ENCODE results near the gene RBM12.
A peak's percentile ranks its signal among the peaks of the same experiment; 100 is the strongest.

Gene RBM12

DNA sequence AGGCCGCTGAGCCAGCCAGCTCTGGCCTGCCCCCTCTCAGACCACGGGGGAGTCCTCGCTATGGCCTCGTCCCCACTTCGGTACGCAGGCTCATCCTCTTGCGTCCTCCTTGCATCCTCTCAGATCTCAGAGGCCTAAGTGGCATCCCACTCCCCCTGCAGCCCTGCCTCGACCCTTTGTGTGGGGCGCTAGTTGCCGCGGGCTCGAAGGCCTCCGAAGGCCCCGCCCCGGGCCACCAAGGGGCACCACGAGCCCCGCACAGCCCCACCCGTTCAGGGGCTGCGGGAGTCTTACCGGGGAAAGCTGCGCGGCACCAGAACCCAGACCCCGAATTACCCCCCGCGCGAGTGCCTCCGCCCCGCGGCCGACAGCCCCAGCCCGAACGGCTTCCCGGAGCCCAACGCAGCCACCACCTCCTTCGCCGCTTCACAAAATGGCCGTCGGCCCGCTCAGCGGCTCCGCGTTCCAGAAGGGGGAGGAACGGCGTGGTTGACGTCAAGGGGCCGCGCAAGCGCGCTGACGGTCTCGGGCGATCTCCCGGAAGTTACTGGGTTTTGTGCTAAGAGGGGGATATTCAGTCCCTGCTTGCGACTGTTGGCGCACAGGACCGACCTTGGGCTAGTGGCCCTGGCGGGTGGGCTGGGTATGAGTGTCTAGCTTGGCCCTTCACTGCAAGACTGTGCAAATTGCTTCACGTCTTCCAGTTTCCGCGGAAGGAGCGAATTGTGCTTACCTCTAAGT, at the start of gene RBM12, which contains the start of gene CPNE1 (continued):
- TF ChIP-seq WT1 (tag by site-specific recombination; IDR thresholded peaks at IDR 0.05) = peak; percentile 47; the same call in 1 of the 2 replicates
- TF ChIP-seq ZIC2 (tag by site-specific recombination; IDR thresholded peaks at IDR 0.05) = peak; percentile 10; the same call in 1 of the 2 replicates
- no peak for TF ChIP-seq ZNF600 (tag by site-specific recombination; IDR thresholded peaks at IDR 0.05)
- TF ChIP-seq ZNF274 (IDR thresholded peaks at IDR 0.05; ENCODE audit: low read length) = no peak
- TF ChIP-seq ZNF274 (tag by site-specific recombination; IDR thresholded peaks at IDR 0.05; ENCODE audit: borderline replicate concordance) = no peak
- TF ChIP-seq MZF1 (tag by site-specific recombination; IDR thresholded peaks at IDR 0.05; ENCODE audit: borderline replicate concordance) = peak; percentile 9; the same call in 1 of the 2 replicates
- no peak for TF ChIP-seq ZFP3 (tag by site-specific recombination; IDR thresholded peaks at IDR 0.05; ENCODE audit: low read depth)
- TF ChIP-seq, protein P1, sequence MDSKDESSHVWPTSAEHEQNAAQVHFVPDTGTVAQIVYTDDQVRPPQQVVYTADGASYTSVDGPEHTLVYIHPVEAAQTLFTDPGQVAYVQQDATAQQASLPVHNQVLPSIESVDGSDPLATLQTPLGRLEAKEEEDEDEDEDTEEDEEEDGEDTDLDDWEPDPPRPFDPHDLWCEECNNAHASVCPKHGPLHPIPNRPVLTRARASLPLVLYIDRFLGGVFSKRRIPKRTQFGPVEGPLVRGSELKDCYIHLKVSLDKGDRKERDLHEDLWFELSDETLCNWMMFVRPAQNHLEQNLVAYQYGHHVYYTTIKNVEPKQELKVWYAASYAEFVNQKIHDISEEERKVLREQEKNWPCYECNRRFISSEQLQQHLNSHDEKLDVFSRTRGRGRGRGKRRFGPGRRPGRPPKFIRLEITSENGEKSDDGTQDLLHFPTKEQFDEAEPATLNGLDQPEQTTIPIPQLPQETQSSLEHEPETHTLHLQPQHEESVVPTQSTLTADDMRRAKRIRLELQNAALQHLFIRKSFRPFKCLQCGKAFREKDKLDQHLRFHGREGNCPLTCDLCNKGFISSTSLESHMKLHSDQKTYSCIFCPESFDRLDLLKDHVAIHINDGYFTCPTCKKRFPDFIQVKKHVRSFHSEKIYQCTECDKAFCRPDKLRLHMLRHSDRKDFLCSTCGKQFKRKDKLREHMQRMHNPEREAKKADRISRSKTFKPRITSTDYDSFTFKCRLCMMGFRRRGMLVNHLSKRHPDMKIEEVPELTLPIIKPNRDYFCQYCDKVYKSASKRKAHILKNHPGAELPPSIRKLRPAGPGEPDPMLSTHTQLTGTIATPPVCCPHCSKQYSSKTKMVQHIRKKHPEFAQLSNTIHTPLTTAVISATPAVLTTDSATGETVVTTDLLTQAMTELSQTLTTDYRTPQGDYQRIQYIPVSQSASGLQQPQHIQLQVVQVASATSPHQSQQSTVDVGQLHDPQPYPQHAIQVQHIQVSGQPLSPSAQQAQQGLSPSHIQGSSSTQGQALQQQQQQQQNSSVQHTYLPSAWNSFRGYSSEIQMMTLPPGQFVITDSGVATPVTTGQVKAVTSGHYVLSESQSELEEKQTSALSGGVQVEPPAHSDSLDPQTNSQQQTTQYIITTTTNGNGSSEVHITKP (tag by site-specific recombination; IDR thresholded peaks at IDR 0.05) = peak; percentile 99
- TF ChIP-seq SP2 (tag by site-specific recombination; IDR thresholded peaks at IDR 0.05) = peak; percentile 66
- peak; percentile 46 for TF ChIP-seq ZNF341 (tag by site-specific recombination; IDR thresholded peaks at IDR 0.05; ENCODE audit: low read depth)
- TF ChIP-seq SALL2 (tag by site-specific recombination; IDR thresholded peaks at IDR 0.05; ENCODE audit: borderline replicate concordance) = no peak
- TF ChIP-seq, protein P2, sequence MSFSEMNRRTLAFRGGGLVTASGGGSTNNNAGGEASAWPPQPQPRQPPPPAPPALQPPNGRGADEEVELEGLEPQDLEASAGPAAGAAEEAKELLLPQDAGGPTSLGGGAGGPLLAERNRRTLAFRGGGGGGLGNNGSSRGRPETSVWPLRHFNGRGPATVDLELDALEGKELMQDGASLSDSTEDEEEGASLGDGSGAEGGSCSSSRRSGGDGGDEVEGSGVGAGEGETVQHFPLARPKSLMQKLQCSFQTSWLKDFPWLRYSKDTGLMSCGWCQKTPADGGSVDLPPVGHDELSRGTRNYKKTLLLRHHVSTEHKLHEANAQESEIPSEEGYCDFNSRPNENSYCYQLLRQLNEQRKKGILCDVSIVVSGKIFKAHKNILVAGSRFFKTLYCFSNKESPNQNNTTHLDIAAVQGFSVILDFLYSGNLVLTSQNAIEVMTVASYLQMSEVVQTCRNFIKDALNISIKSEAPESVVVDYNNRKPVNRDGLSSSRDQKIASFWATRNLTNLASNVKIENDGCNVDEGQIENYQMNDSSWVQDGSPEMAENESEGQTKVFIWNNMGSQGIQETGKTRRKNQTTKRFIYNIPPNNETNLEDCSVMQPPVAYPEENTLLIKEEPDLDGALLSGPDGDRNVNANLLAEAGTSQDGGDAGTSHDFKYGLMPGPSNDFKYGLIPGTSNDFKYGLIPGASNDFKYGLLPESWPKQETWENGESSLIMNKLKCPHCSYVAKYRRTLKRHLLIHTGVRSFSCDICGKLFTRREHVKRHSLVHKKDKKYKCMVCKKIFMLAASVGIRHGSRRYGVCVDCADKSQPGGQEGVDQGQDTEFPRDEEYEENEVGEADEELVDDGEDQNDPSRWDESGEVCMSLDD (tag by site-specific recombination; IDR thresholded peaks at IDR 0.05) = peak; percentile 44; the same call in 1 of the 2 replicates
- peak; percentile 64 for TF ChIP-seq SP3 (tag by site-specific recombination; IDR thresholded peaks at IDR 0.05)
- TF ChIP-seq, protein P3, sequence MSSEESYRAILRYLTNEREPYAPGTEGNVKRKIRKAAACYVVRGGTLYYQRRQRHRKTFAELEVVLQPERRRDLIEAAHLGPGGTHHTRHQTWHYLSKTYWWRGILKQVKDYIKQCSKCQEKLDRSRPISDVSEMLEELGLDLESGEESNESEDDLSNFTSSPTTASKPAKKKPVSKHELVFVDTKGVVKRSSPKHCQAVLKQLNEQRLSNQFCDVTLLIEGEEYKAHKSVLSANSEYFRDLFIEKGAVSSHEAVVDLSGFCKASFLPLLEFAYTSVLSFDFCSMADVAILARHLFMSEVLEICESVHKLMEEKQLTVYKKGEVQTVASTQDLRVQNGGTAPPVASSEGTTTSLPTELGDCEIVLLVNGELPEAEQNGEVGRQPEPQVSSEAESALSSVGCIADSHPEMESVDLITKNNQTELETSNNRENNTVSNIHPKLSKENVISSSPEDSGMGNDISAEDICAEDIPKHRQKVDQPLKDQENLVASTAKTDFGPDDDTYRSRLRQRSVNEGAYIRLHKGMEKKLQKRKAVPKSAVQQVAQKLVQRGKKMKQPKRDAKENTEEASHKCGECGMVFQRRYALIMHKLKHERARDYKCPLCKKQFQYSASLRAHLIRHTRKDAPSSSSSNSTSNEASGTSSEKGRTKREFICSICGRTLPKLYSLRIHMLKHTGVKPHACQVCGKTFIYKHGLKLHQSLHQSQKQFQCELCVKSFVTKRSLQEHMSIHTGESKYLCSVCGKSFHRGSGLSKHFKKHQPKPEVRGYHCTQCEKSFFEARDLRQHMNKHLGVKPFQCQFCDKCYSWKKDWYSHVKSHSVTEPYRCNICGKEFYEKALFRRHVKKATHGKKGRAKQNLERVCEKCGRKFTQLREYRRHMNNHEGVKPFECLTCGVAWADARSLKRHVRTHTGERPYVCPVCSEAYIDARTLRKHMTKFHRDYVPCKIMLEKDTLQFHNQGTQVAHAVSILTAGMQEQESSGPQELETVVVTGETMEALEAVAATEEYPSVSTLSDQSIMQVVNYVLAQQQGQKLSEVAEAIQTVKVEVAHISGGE (tag by site-specific recombination; conservative IDR thresholded peaks at IDR 0.05; ENCODE audit: low read depth) = peak; percentile 66
- TF ChIP-seq, protein P4, sequence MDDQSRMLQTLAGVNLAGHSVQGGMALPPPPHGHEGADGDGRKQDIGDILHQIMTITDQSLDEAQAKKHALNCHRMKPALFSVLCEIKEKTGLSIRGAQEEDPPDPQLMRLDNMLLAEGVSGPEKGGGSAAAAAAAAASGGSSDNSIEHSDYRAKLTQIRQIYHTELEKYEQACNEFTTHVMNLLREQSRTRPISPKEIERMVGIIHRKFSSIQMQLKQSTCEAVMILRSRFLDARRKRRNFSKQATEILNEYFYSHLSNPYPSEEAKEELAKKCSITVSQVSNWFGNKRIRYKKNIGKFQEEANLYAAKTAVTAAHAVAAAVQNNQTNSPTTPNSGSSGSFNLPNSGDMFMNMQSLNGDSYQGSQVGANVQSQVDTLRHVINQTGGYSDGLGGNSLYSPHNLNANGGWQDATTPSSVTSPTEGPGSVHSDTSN (CRISPR knock-in tag; IDR thresholded peaks at IDR 0.05) = 0 out of 2 replicates have a peak, but pooled peaks have one; percentile 46
- TF ChIP-seq KLF8 (tag by site-specific recombination; IDR thresholded peaks at IDR 0.05) = peak; percentile 88
- no peak for TF ChIP-seq ZNF132 (tag by site-specific recombination; IDR thresholded peaks at IDR 0.05; ENCODE audit: borderline replicate concordance)
- TF ChIP-seq ZBTB21 (tag by site-specific recombination; IDR thresholded peaks at IDR 0.05) = peak; percentile 75
- no peak for TF ChIP-seq ZNF239 (tag by site-specific recombination; IDR thresholded peaks at IDR 0.05)
- TF ChIP-seq, protein P5, sequence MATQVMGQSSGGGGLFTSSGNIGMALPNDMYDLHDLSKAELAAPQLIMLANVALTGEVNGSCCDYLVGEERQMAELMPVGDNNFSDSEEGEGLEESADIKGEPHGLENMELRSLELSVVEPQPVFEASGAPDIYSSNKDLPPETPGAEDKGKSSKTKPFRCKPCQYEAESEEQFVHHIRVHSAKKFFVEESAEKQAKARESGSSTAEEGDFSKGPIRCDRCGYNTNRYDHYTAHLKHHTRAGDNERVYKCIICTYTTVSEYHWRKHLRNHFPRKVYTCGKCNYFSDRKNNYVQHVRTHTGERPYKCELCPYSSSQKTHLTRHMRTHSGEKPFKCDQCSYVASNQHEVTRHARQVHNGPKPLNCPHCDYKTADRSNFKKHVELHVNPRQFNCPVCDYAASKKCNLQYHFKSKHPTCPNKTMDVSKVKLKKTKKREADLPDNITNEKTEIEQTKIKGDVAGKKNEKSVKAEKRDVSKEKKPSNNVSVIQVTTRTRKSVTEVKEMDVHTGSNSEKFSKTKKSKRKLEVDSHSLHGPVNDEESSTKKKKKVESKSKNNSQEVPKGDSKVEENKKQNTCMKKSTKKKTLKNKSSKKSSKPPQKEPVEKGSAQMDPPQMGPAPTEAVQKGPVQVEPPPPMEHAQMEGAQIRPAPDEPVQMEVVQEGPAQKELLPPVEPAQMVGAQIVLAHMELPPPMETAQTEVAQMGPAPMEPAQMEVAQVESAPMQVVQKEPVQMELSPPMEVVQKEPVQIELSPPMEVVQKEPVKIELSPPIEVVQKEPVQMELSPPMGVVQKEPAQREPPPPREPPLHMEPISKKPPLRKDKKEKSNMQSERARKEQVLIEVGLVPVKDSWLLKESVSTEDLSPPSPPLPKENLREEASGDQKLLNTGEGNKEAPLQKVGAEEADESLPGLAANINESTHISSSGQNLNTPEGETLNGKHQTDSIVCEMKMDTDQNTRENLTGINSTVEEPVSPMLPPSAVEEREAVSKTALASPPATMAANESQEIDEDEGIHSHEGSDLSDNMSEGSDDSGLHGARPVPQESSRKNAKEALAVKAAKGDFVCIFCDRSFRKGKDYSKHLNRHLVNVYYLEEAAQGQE (tag by site-specific recombination; IDR thresholded peaks at IDR 0.05) = no peak
- TF ChIP-seq, protein P6, sequence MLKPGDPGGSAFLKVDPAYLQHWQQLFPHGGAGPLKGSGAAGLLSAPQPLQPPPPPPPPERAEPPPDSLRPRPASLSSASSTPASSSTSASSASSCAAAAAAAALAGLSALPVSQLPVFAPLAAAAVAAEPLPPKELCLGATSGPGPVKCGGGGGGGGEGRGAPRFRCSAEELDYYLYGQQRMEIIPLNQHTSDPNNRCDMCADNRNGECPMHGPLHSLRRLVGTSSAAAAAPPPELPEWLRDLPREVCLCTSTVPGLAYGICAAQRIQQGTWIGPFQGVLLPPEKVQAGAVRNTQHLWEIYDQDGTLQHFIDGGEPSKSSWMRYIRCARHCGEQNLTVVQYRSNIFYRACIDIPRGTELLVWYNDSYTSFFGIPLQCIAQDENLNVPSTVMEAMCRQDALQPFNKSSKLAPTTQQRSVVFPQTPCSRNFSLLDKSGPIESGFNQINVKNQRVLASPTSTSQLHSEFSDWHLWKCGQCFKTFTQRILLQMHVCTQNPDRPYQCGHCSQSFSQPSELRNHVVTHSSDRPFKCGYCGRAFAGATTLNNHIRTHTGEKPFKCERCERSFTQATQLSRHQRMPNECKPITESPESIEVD (tag by site-specific recombination; IDR thresholded peaks at IDR 0.05) = no peak
- TF ChIP-seq SP7 (tag by site-specific recombination; IDR thresholded peaks at IDR 0.05) = peak; percentile 76

Measured in HEK293 (cell line).